ENCODE data around the gene JUNB.

DNA sequence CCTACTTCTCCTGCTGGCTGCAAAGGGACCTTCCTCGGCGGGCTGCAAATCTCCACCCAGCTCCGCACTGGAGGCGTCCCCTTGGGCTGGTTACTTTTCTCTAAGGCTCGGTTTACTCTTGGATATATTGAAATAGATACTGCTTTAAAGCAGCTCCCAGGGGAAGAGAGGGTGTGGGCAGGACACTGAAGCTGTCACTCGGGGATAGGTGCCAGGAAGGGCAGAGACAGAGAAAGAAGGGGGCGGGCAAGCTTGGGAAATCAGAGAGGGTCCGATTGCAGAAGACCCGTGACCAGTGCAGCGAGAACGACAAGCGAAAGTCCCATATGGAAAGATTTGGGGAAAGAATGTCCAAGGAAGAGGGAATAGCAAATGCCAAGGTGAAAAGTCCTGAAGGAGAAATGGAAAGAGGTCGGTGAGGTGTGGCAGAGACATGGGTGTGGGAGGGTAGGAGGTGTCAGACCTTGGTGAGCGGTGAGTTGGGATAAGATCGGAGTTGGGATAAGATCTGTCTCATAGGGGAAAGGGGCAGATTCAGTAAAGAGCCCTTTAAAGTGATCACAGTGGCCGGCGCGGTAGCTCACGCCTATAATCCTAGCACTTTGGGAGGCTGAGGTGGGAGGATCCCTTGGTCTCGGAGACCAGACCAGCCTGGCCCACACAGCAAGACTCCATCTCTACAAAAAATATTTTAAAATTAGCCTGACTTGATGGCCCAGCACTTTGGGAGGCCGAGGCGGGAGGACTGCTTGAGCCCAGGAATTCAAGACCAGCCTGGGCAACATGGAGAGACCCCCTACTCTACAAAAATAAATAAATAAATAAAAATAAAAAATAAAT, 11.2 kb downstream of the JUNB start:
- TF ChIP-seq, protein P1, sequence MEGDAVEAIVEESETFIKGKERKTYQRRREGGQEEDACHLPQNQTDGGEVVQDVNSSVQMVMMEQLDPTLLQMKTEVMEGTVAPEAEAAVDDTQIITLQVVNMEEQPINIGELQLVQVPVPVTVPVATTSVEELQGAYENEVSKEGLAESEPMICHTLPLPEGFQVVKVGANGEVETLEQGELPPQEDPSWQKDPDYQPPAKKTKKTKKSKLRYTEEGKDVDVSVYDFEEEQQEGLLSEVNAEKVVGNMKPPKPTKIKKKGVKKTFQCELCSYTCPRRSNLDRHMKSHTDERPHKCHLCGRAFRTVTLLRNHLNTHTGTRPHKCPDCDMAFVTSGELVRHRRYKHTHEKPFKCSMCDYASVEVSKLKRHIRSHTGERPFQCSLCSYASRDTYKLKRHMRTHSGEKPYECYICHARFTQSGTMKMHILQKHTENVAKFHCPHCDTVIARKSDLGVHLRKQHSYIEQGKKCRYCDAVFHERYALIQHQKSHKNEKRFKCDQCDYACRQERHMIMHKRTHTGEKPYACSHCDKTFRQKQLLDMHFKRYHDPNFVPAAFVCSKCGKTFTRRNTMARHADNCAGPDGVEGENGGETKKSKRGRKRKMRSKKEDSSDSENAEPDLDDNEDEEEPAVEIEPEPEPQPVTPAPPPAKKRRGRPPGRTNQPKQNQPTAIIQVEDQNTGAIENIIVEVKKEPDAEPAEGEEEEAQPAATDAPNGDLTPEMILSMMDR (optimal IDR thresholded peaks at IDR 0.05 in 1 of 3, IDR thresholded peaks at IDR 0.05 in 1 of 3, conservative IDR thresholded peaks at IDR 0.05 in 1 of 3; ENCODE audit: extremely low read depth in 1 of 3, insufficient read depth in 2 of 3, low read length in 3 of 3): no peak
- TF ChIP-seq EZH2 (IDR thresholded peaks at IDR 0.05; ENCODE audit: low read length): no peak

Data from keratinocyte (primary cell).